IPS DF 19.7 (cell line): Measurements from ENCODE around the gene KLHL9.
"Not testable (repeated sequence)": the region's sequence is repeated elsewhere in the genome, so short reads cannot be mapped to it uniquely, and the experiment has no call there.

Experiments used
- DNase-seq: peaks from one replicate; pipeline ENCODE4 v3.0.0-alpha.2; 2013; ENCODE audit warnings: low read depth, low spot score

The KLHL9 gene

GRCh38 chr9:21334701-21335632 is at the start of gene KLHL9:
TSS of gene KLHL9 (minus strand) at chr9:21335404. CDS start at chr9:21334859, 545 bp downstream.
- peak; percentile 61 for DNase-seq

GRCh38 chr9:21383627-21384026 is 48.4 kb upstream of the KLHL9 start:
- no peak for DNase-seq

GRCh38 chr9:21381448-21382339 is 46.5 kb upstream of the KLHL9 start:
- DNase-seq = no peak

- DNase-seq = not testable (repeated sequence)
Measured at GRCh38 chr9:21371467-21371866, 36.3 kb upstream of the KLHL9 start.

- no peak for DNase-seq
Measured at GRCh38 chr9:21367957-21368356, 32.8 kb upstream of the KLHL9 start, which contains the start of gene IFNA13. TSS of gene IFNA13 (minus strand) at chr9:21368057. CDS start at chr9:21368010, 47 bp downstream.

- not testable (repeated sequence) for DNase-seq
Measured at GRCh38 chr9:21367169-21367568, 32.0 kb upstream of the KLHL9 start.

GRCh38 chr9:21362287-21362686 is 27.1 kb upstream of the KLHL9 start:
- no peak for DNase-seq

GRCh38 chr9:21357479-21358460 is 22.6 kb upstream of the KLHL9 start:
- no peak for DNase-seq

- no peak for DNase-seq
Measured at GRCh38 chr9:21350787-21351186, 15.6 kb upstream of the KLHL9 start, which contains the start of gene IFNA6. TSS of gene IFNA6 (minus strand) at chr9:21350887. CDS start at chr9:21350887, 0 bp downstream.

- DNase-seq = no peak
Measured at GRCh38 chr9:21348430-21348970, 13.3 kb upstream of the KLHL9 start.

- no peak for DNase-seq
Measured at GRCh38 chr9:21340735-21341134, 5.5 kb upstream of the KLHL9 start.

- DNase-seq = no peak
Measured at GRCh38 chr9:21336457-21336856, 1.3 kb upstream of the KLHL9 start.

GRCh38 chr9:21333226-21333625 is 2.0 kb downstream of the KLHL9 start:
- no peak for DNase-seq

GRCh38 chr9:21331676-21332402 is 3.4 kb downstream of the KLHL9 start:
- DNase-seq = no peak

- no peak for DNase-seq
Measured at GRCh38 chr9:21326526-21327139, 8.6 kb downstream of the KLHL9 start.

- no peak for DNase-seq
Measured at GRCh38 chr9:21324047-21324446, 11.2 kb downstream of the KLHL9 start.

- no peak for DNase-seq
Measured at GRCh38 chr9:21322911-21323461, 12.2 kb downstream of the KLHL9 start.

- DNase-seq = no peak
Measured at GRCh38 chr9:21320465-21320864, 14.7 kb downstream of the KLHL9 start.
